Measurements from ENCODE around the gene PCSK2. TPM values are rescaled to one million over a fixed set of nuclear protein-coding genes. Genes with fewer than 3 reads are reported as not detected.

Gene PCSK2
- total RNA-seq, 1 donor from 2014 or later: not detected

- DNase-seq (ENCODE audit: low read depth in 2 of 2): no peak
Measured at GRCh38 chr20:17444091-17444490, 217.3 kb downstream of the PCSK2 start.

GRCh38 chr20:17445543-17445942, 218.7 kb downstream of the PCSK2 start:
- no peak for DNase-seq (ENCODE audit: low read depth in 2 of 2)

DNA sequence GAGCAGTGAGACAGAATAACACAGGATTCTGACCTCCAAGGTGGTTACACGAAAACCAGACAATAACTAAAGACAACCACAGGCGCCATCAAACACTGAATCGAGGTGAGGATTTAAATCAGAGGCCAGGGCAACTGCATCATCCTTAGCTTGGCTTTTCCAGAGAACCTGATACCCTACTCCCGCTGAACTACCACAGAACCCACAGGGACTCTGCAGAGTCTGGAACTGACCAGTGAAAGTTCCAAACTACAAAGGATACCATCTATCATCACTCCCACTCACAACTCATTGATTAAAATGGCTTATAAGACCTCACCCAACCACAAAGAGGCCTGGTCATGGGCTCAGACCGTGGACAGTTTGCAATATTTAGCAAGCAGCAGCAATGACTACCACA, 219.3 kb downstream of the PCSK2 start:
- no peak for DNase-seq (ENCODE audit: low read depth in 2 of 2)

DNA sequence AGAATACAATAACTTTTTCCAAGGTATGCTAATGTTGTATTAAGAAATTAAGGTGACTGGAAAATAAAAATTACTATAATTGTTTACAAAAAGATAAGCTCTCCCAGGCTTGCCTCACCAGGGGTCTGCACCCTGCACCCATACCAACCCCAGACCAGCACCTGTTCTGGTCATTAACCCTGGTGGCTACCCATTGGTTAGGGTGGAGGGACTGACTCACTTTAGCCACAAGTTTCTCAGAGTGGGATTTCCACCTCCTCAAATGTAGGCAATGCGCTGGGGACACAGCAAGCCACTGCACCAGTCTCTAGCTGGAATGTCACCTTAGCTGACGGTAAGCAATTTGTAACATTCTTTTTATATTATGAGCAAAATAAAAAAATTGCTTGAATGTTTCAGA, 221.2 kb downstream of the PCSK2 start:
- DNase-seq (ENCODE audit: low read depth in 2 of 2): no peak

DNA sequence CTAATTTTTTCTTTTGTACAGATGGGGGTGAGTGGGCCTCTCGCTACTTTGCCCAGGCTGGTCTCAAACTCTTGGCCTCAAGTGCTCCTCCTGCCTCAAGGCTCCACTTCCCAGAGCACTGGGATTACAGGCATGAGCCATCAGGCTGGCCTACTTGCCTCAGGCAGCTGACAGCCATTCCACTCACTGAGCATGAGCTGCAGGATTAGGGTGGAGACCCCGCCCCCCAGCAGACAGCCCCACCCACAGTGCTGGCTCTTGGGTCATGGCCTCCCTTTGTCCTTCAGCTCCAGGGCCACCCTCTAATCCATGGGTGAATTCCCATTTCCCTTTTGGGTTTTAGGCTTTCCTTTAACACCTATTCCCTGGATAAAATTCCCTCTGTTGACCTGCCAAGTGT, 222.2 kb downstream of the PCSK2 start:
- DNase-seq (ENCODE audit: low read depth in 2 of 2): no peak

DNA sequence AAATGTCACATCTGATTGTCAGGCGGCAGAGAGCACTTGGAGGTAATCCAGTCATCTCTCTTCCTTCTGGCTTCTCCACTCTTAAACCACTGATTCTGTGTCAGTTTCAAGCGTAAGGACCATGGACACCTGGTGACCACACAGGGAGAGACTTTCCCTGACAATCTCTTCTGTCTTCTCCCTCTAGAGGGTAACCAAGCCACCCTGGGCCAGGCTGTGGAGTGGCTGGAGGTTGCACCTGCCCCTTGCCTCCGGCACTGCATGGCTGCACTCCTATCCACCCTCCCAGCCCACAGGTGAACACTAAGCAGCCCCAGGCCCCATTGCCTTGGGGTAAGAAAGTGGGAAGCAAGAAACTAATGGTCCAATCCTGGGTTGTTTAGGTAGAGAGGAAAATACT, 225.6 kb downstream of the PCSK2 start:
- no peak for DNase-seq (ENCODE audit: low read depth in 2 of 2)

- no peak for DNase-seq (ENCODE audit: low read depth in 2 of 2)
Measured at GRCh38 chr20:17453592-17453991, 226.8 kb downstream of the PCSK2 start.

GRCh38 chr20:17456279-17456678, 229.4 kb downstream of the PCSK2 start:
- DNase-seq (ENCODE audit: low read depth in 2 of 2): no peak

- DNase-seq (ENCODE audit: low read depth in 2 of 2): no peak
Measured at GRCh38 chr20:17457079-17457478, 230.2 kb downstream of the PCSK2 start.

- no peak for DNase-seq (ENCODE audit: low read depth in 2 of 2)
Measured at GRCh38 chr20:17457588-17458190, 230.8 kb downstream of the PCSK2 start.

DNA sequence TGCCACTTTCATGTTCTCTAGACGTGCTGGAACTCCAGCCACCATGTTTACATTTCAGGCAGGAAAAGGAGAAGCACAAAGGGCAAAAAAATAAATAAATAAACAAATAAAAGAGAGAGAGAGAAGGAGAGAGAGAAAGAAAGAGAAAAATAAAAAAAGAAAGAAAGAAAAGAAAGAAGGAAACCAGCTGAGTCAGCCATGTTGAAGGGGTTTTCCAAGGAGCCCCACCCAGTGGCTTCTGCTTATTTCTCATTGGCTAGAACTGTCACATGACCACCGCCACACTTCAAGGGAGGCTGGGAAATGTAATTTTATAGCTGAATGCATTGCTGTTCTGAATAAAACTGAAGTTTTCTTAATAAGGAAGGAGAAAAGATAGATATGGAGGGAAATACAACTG, 233.3 kb downstream of the PCSK2 start:
- DNase-seq (ENCODE audit: low read depth in 2 of 2): no peak

GRCh38 chr20:17461941-17462340, 235.1 kb downstream of the PCSK2 start:
- DNase-seq (ENCODE audit: low read depth in 2 of 2): no peak

- DNase-seq (ENCODE audit: low read depth in 2 of 2): no peak
Measured at GRCh38 chr20:17463711-17464110, 236.9 kb downstream of the PCSK2 start.

GRCh38 chr20:17465236-17465635, 238.4 kb downstream of the PCSK2 start:
- no peak for DNase-seq (ENCODE audit: low read depth in 2 of 2)

DNA sequence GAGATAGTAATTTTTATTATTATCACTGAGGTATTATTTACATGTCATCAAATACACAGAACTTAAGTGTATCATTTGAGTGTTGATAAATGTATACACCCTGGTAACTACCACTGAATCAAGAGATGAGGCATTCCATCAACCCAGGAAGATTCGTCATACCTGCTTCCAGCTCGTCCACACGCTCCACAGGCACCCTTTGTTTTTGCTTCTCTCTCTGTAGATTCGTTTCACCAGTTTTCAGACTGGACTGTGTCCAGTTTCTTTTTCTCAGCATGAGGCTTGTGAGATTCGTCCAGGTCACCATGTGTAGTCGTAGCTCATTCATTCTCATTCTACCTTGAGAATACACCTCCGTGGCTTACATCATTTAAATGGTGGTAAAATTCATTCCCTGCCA, 239.8 kb downstream of the PCSK2 start:
- DNase-seq (ENCODE audit: low read depth in 2 of 2): no peak

GRCh38 chr20:17467120-17467655, 240.3 kb downstream of the PCSK2 start:
- DNase-seq (ENCODE audit: low read depth in 2 of 2): no peak

DNA sequence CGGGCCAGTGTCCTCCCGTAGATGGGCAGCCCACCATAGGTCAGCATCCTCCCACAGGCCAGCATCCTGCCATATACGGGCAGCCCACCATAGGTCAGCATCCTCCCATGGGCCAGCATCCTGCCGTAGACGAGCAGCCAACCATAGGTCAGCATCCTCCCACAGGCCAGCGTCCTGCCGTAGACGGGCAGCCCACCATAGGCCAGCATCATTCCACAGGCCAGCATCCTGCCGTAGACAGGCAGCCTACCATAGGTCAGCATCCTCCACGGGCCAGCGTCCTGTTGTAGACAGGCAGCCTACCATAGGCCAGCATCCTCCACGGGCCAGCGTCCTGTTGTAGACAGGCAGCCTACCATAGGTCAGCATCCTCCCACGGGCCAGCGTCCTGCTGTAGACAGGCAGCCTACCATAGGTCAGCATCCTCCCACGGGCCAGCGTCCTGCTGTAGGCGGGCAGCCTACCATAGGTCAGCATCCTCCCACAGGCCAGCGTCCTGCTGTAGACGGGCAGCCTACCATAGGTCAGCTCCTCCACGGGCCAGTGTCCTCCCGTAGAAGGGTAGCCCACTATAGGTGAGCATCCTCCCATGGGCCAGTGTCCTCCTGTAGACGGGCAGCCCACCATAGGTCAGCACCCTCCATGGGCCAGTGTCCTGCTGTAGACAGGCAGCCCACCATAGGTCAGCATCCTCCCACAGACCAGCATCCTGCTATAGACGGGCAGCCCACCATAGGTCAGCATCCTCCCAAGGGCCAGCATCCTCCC, 241.4 kb downstream of the PCSK2 start:
- DNase-seq (ENCODE audit: low read depth in 2 of 2): no peak

DNA sequence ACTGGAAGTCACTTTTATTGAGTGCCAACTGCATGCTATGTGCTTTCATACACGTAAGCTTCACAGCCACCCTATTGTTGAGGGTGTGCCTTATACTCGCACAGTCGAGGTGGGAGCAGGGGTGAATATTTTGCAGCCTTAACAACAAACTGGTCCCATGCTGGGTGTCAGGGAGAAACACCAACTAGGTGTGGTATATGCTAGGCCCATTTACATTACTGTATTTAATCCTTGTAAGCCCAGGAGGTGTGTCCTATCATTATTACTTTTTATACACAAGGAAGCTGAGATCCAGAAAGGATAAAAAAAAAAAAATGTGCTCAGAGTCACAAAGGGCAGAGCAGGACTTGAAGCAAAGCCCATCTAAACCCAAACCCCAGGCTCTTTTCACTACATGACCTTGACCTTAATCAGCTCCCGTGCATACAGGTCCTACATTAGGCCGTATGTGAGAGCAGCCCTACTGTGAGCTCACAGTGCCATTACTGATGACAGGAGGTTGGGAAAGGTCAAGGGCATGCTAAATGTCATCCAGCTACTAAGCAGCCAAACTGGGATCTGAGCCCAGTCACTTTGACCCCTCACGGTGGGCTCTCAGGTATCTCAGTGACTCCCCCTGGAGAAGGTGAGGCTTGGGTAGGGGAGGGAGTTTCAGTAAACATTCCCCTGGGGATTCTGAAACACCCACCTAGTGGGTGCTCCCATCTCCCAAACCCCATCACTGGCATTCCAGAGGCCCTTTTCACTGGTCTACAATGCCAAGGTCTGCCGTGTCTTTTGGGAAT, 242.6 kb downstream of the PCSK2 start:
- no peak for DNase-seq (ENCODE audit: low read depth in 2 of 2)

- DNase-seq (ENCODE audit: low read depth in 2 of 2): no peak
Measured at GRCh38 chr20:17470521-17470920, 243.7 kb downstream of the PCSK2 start.

DNA sequence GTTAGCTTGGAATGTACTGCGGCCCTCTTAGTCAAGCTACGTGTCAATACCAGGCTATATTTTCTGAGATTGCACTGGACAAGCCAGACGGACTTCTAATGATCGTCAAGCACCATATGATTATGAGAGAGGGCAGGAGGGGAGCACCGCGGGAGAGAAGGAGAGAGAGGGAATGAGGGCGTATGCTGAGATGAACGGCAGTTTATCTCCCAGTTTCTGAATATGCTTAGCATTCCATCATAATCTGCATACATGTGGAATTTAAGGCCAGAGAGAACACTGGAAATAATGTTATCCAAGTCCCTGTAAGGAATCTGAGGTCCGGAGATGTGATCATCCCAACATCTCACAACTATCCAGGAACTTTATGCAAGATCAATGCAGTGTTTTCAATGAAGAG, 244.1 kb downstream of the PCSK2 start:
- no peak for DNase-seq (ENCODE audit: low read depth in 2 of 2)

- DNase-seq (ENCODE audit: low read depth in 2 of 2): no peak
Measured at GRCh38 chr20:17471606-17472187, 244.9 kb downstream of the PCSK2 start.

DNA sequence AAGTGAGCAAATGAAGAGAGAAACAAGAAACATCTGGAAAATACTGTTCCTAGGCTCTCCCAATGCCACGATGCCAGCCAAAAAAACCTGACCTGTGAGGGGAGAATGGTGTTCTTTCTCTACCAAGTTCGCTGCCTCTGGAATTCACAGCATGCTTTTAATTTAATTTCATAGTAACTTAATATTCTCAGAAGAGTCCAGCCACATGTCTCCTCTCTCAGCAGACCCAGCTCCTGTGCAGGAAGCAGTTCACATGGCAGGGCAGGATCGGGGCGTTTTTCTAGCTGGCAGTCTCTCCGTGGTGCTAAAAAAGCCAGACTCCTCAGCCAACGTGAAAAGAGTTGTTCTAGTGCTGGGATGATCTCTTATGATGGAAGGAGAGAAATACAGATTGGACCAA, 246.8 kb downstream of the PCSK2 start:
- no peak for DNase-seq (ENCODE audit: low read depth in 2 of 2)
